ENCODE data around the gene MYO15A.

GRCh38 chr17:18201108-18201507, 92.6 kb downstream of the MYO15A start:
- no peak for TF ChIP-seq CTCF (IDR thresholded peaks at IDR 0.05)
- TF ChIP-seq ZFX (IDR thresholded peaks at IDR 0.05; ENCODE audit: borderline replicate concordance): no peak

Measured in 22Rv1 (cell line).